Measurements from ENCODE around the gene RPL21.

RPL21 gene

DNA sequence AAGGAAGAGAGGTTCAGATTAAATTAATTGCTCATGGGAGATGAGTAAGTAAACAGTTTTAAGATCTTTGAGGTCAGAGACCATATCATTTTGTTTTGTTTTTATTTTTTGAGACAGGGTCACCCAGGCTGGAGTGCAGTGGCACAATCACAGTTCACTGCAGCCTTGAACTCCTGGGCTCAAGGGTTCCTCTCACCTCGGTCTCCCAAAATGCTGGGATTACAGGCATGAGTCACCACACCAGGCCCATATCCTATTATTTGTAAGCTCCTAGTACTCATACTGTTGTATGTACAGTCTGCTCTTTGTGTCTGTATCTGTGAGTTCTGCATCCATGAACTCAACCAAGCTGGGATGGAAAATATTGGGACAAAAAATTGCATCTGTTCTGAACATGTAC lies 13.3 kb downstream of the RPL21 start:
- peaks cover 14% of the 10 kb centered on the region for H3K36me3 ChIP-seq (ENCODE audit: insufficient read depth, low read length)
- DNase-seq (ENCODE audit: low read depth, low spot score) = no peak
- TF ChIP-seq EZH2 (IDR thresholded peaks at IDR 0.05) (no peak), POLR2AphosphoS5 (IDR thresholded peaks at IDR 0.05; ENCODE audit: borderline replicate concordance, low read depth, low read length) (no peak), FOXP2 (optimal IDR thresholded peaks at IDR 0.05; ENCODE audit: control extremely low read depth, extremely low read length, insufficient read depth) (no peak)
- H3K9ac ChIP-seq (ENCODE audit: insufficient read length) = no peak overlapping the region
- no peak overlapping the region for H3K4me3 ChIP-seq
- no peak overlapping the region for H3K27ac ChIP-seq
- H3K9me3 ChIP-seq (ENCODE audit: low read depth, low read length) = no peaks in the 10 kb centered on the region

DNA sequence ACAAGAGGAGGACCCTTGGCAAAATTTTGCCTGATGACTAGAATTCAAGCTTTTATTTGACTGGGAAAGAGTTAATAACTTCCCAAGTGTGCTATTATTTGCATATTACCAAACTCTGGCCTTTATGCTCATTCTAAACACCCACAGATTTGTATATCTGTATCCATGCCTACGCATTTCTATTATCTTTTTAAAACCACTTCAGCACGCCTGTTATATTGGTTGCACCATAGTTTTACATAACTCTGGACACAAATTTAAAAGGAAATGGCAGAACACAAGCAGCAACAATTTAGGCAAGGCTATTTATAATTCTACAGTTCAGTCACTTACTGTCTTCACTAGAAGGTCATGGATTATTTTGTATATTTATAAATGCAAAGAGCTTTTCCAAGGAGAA lies 15.6 kb downstream of the RPL21 start:
- no peak for DNase-seq (ENCODE audit: low read depth, low spot score)
- TF ChIP-seq FOXP2 (optimal IDR thresholded peaks at IDR 0.05; ENCODE audit: control extremely low read depth, extremely low read length, insufficient read depth) = no peak
- TF ChIP-seq EZH2 (IDR thresholded peaks at IDR 0.05) = no peak
- no peak for TF ChIP-seq POLR2AphosphoS5 (IDR thresholded peaks at IDR 0.05; ENCODE audit: borderline replicate concordance, low read depth, low read length)
- H3K9me3 ChIP-seq (ENCODE audit: low read depth, low read length) = no peaks in the 10 kb centered on the region
- H3K4me3 ChIP-seq = no peak overlapping the region
- no peak overlapping the region for H3K9ac ChIP-seq (ENCODE audit: insufficient read length)
- no peak overlapping the region for H3K27ac ChIP-seq
- peaks cover 6% of the 10 kb centered on the region for H3K36me3 ChIP-seq (ENCODE audit: insufficient read depth, low read length)

DNA sequence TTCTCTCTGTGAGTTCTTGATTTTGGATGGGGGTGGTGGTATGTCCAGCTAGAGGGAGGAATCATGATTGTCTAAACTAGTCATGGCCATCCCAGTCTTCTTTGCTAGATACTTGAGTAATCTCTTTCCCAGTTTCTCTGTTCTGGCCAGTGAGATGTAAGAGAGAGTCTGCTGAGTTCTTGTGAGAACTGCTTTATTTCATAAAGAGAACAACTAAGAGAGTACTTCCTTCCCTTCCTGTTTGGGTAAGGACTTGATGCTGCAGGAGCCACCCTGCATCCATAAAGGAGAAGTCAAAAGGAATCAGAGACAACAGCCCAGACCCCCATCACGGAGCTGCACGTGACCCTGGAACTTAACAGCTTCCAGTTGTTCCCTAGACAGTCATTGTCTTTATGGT lies 16.2 kb downstream of the RPL21 start:
- no peak for TF ChIP-seq POLR2AphosphoS5 (IDR thresholded peaks at IDR 0.05; ENCODE audit: borderline replicate concordance, low read depth, low read length)
- TF ChIP-seq FOXP2 (optimal IDR thresholded peaks at IDR 0.05; ENCODE audit: control extremely low read depth, extremely low read length, insufficient read depth) = no peak
- TF ChIP-seq EZH2 (IDR thresholded peaks at IDR 0.05) = no peak
- Histone ChIP-seq H3K36me3 (ENCODE audit: insufficient read depth, low read length) (no peaks in the 10 kb centered on the region; the same call in 1 of the 2 replicates), H3K27ac (no peak overlapping the region), H3K9me3 (ENCODE audit: low read depth, low read length) (no peaks in the 10 kb centered on the region), H3K4me3 (no peak overlapping the region), H3K9ac (ENCODE audit: insufficient read length) (no peak overlapping the region)
- DNase-seq (ENCODE audit: low read depth, low spot score) = no peak

DNA sequence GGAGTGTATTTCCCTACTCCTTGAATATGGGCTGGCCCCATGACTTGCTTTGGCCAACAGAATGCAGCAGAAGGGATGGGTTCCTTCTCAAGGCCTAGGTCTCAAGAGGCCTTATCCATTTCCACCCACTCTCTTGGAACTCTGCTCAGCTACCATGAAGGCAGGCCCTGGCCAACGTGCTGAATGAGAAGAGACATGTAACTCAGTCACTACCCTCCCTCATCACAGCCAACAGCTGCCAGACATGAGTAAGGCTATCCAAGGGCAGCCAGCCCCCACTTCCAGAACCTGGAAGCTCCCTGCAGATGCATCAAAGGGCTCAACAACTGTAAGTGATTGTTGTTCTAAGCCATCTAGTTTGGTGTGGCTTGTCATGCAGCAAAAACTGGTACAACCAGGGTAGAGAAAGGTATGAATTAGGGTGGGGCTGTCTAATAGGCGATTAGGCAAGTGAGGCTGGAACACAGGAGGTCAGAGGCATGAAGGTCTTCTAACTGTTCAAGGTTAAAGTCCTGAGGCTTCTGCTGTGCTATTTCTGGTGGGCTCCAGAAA lies 17.8 kb downstream of the RPL21 start:
- Histone ChIP-seq H3K36me3 (ENCODE audit: insufficient read depth, low read length) (no peaks in the 10 kb centered on the region), H3K27ac (no peak overlapping the region), H3K9me3 (ENCODE audit: low read depth, low read length) (no peaks in the 10 kb centered on the region), H3K9ac (ENCODE audit: insufficient read length) (no peak overlapping the region), H3K4me3 (no peak overlapping the region)
- no peak for TF ChIP-seq EZH2 (IDR thresholded peaks at IDR 0.05)
- no peak for TF ChIP-seq FOXP2 (optimal IDR thresholded peaks at IDR 0.05; ENCODE audit: control extremely low read depth, extremely low read length, insufficient read depth)
- TF ChIP-seq POLR2AphosphoS5 (IDR thresholded peaks at IDR 0.05; ENCODE audit: borderline replicate concordance, low read depth, low read length) = no peak
- DNase-seq (ENCODE audit: low read depth, low spot score) = no peak

DNA sequence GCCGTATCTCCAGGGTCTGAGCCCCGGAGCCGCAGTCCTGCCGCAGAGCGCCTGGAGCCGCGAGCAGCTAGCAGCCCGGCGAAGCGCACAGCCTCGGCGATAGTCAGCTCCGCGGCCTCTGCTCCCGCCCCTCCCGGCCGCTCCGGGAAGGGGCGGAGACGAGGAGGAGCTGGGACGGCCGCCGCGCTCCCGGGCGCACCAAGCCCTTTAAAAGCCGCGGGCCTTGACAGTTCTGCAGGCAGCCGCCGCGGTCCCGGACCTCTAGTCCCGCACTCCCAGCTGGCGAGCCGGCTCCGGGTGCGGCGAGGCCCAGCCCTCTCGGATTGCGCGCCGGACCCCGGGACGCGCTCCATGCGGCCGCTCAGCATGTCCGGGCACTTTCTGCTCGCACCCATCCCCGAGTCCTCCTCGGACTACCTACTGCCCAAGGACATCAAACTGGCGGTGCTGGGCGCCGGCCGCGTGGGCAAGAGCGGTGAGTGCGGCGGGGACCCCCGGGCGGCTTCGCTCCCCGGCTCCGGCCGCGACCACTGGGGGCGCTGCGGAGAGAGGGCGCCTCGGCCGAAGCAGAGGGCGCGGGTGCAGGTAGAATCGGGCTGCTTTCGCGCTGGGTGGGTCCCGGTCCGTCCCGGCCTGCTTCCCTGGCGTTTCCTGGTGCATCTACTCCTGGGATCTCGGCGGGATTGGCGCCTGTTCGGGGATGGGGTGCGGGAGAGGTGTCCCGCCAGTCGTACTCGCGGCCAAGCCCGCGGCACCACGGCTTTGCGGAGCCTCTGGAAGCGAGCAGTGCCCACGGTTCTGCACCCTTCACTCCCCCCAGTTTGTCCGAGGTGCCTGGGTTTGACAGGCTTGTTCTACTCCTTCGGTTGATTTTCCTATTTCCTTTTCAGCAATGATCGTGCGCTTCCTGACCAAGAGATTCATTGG lies 19.5 kb downstream of the RPL21 start, which contains the start of gene RASL11A:
Gene RASL11A (plus strand): TSS at position 237 of the 927 bp plus-strand sequence. CDS start 115 bp downstream, at position 352.
- Histone ChIP-seq H3K9me3 (ENCODE audit: low read depth, low read length) (no peaks in the 10 kb centered on the region), H3K36me3 (ENCODE audit: insufficient read depth, low read length) (no peaks in the 10 kb centered on the region), H3K9ac (ENCODE audit: insufficient read length) (peak within 1 kb of the TSS; percentile 77), H3K27ac (no peak within 1 kb of the TSS), H3K4me3 (peak within 1 kb of the TSS; percentile 93)
- peak; percentile 49; the same call in 1 of the 2 replicates for TF ChIP-seq POLR2AphosphoS5 (IDR thresholded peaks at IDR 0.05; ENCODE audit: borderline replicate concordance, low read depth, low read length)
- TF ChIP-seq FOXP2 (optimal IDR thresholded peaks at IDR 0.05; ENCODE audit: control extremely low read depth, extremely low read length, insufficient read depth) = no peak
- no peak for TF ChIP-seq EZH2 (IDR thresholded peaks at IDR 0.05)
- no peak for DNase-seq (ENCODE audit: low read depth, low spot score)

DNA sequence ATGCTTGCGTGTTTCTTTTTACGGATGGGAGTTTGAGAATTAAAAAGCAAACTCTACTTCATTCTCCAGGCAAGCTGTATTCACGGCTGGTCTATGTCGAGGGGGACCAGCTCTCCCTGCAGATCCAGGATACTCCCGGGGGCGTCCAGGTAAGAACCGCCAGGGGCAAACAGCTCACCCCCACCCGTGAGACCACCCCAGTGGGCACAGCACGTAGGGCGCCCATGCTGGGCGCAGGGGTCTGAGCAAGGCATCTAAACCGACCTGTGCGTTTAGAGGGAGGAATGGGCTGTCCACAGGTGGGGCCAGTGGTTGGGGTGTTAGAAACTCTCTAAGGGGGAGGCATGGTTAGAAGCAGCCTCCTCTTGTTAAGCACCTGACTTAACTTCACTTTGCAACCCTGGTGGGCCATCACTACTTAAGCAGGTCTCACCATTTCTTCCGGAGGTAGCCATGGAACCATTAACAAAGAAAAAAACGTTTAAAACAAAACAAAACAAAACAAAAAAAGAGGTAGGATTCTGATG lies 20.3 kb downstream of the RPL21 start:
- Histone ChIP-seq H3K9ac (ENCODE audit: insufficient read length) (no peak overlapping the region), H3K9me3 (ENCODE audit: low read depth, low read length) (no peaks in the 10 kb centered on the region), H3K27ac (no peak overlapping the region), H3K36me3 (ENCODE audit: insufficient read depth, low read length) (no peaks in the 10 kb centered on the region), H3K4me3 (peak overlapping the region; percentile 93)
- DNase-seq (ENCODE audit: low read depth, low spot score) = no peak
- no peak for TF ChIP-seq FOXP2 (optimal IDR thresholded peaks at IDR 0.05; ENCODE audit: control extremely low read depth, extremely low read length, insufficient read depth)
- no peak for TF ChIP-seq EZH2 (IDR thresholded peaks at IDR 0.05)
- no peak for TF ChIP-seq POLR2AphosphoS5 (IDR thresholded peaks at IDR 0.05; ENCODE audit: borderline replicate concordance, low read depth, low read length)

DNA sequence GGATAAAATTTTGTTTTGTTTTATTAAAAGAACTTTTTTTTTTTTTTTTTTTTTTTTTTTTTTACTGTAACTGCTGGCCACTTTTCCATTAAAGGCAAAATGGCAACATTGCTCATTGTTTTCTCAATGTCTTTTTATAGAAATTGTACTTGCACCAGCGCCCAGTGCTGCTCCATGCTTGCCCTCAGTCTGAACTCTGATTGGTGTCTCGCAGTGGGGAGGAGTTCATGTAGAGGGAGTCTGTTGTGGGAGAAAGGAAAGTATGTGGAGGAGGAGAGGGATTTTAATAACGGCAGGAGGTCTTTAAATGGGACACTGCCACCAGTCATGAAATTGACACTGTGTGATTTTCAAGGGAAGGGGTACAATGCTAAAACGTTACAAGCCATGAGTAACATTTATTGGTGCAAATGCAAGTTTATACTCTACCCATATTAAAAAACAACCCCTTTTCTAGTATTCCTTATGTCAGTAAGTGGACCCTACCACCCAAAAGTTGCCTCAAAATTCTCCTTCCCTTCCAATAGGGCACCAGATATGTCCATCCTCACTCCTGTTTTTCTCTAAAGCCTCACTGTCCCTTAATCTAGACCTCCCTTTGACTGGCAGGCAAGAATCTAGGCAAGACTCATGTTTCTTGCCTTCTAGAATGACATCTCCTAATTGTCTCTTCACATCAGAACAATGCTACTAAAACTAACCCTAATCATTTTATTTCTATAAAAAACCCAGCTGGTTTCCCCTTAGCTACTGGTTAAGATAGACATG lies 22.5 kb downstream of the RPL21 start:
- Histone ChIP-seq H3K9ac (ENCODE audit: insufficient read length) (no peak overlapping the region), H3K9me3 (ENCODE audit: low read depth, low read length) (no peaks in the 10 kb centered on the region), H3K36me3 (ENCODE audit: insufficient read depth, low read length) (no peaks in the 10 kb centered on the region), H3K27ac (no peak overlapping the region), H3K4me3 (no peak overlapping the region)
- no peak for TF ChIP-seq FOXP2 (optimal IDR thresholded peaks at IDR 0.05; ENCODE audit: control extremely low read depth, extremely low read length, insufficient read depth)
- no peak for TF ChIP-seq EZH2 (IDR thresholded peaks at IDR 0.05)
- TF ChIP-seq POLR2AphosphoS5 (IDR thresholded peaks at IDR 0.05; ENCODE audit: borderline replicate concordance, low read depth, low read length) = no peak
- DNase-seq (ENCODE audit: low read depth, low spot score) = no peak

DNA sequence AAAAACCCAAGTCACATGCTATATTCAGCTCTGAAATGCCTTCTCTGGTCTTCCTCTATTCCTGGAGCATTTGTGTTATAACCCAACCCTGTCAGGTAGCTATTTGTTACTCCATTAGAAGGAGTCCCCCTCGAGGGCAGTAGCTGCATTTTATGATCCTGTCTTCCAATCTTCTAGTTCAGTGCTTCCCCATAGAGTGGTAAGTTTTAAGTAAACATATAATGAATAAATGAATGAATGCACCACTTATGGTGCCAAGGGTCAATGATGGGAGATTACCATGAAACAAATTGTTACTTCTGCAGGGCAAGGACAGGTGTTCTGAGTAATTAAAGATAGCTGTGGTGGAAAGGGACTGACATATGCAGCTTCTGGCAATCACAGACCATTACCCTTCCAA lies 23.3 kb downstream of the RPL21 start:
- DNase-seq (ENCODE audit: low read depth, low spot score) = no peak
- TF ChIP-seq FOXP2 (optimal IDR thresholded peaks at IDR 0.05; ENCODE audit: control extremely low read depth, extremely low read length, insufficient read depth) (no peak), POLR2AphosphoS5 (IDR thresholded peaks at IDR 0.05; ENCODE audit: borderline replicate concordance, low read depth, low read length) (no peak), EZH2 (IDR thresholded peaks at IDR 0.05) (no peak)
- no peaks in the 10 kb centered on the region for H3K36me3 ChIP-seq (ENCODE audit: insufficient read depth, low read length)
- no peak overlapping the region for H3K9ac ChIP-seq (ENCODE audit: insufficient read length)
- no peak overlapping the region for H3K27ac ChIP-seq
- no peaks in the 10 kb centered on the region for H3K9me3 ChIP-seq (ENCODE audit: low read depth, low read length)
- H3K4me3 ChIP-seq = no peak overlapping the region
